Measurements from ENCODE around the gene SECTM1. TPM values are rescaled to one million over a fixed set of nuclear protein-coding genes. Genes with fewer than 3 reads are reported as not detected.

Gene SECTM1
- total and polyA plus RNA-seq, 9 of the 15 experiments (the other 6 are each of a cell fraction or from before 2014, with no cell fraction given): 0.11 to 0.46 (median 0.18) TPM; not detected in 6

- BruUV-seq (replicated peaks): no TSS peak
- H3K9ac ChIP-seq (ENCODE audit: insufficient read depth in 1 of 2, low read depth in 2 of 2, low read length in 2 of 2): peak overlapping the region in 1 of 2 experiments; percentile 84; a peak in 2 of 4 replicates
- ATAC-seq (no peak), DNase-seq (ENCODE audit: extremely low read depth in 1 of 4, low spot score in 3 of 4) (no peak), FAIRE-seq (peak; percentile 29)
- peak overlapping the region; percentile 56; the same call in 1 of the 2 replicates for H2AFZ ChIP-seq (ENCODE audit: low read depth, low read length)
- H3K4me3 ChIP-seq: no peak overlapping the region
- in situ Hi-C loops (cut with MboI): no loop called here
- H3K27me3 ChIP-seq (ENCODE audit: control insufficient read depth in 2 of 2, insufficient read depth in 2 of 2, low read length in 2 of 2): no peaks in the 10 kb centered on the region
- no peaks in the 10 kb centered on the region for H4K20me1 ChIP-seq (replicated peaks; ENCODE audit: control insufficient read depth, insufficient read depth, low read length)
- TF ChIP-seq RCOR1 (IDR thresholded peaks at IDR 0.05; ENCODE audit: borderline replicate concordance in 1 of 2, low read depth in 2 of 2, low read length in 2 of 2) (no peak), RFX7 (CRISPR knock-in tag; IDR thresholded peaks at IDR 0.05) (no peak), CBFB (CRISPR knock-in tag; IDR thresholded peaks at IDR 0.05) (0 out of 2 replicates have a peak, but pooled peaks have one; percentile 31), L3MBTL2 (IDR thresholded peaks at IDR 0.05) (peak; percentile 76), ATF1 (CRISPR knock-in tag; IDR thresholded peaks at IDR 0.05) (no peak), ATF1 (tag; IDR thresholded peaks at IDR 0.05) (peak; percentile 17; the same call in 1 of the 2 replicates), MTA3 (IDR thresholded peaks at IDR 0.05; ENCODE audit: borderline replicate concordance) (0 out of 2 replicates have a peak, but pooled peaks have one; percentile 26), ZNF592 (IDR thresholded peaks at IDR 0.05) (0 out of 2 replicates have a peak, but pooled peaks have one; percentile 47), NFE2 (IDR thresholded peaks at IDR 0.05; ENCODE audit: low read depth) (0 out of 2 replicates have a peak, but pooled peaks have one; percentile 1), BDP1 (IDR thresholded peaks at IDR 0.05; ENCODE audit: insufficient read depth, insufficient read length) (no peak), SRSF9 (IDR thresholded peaks at IDR 0.05; ENCODE audit: borderline replicate concordance, low read depth, low read length) (no peak), EGR1 (conservative IDR thresholded peaks at IDR 0.05) (peak; percentile 78), SIN3A (IDR thresholded peaks at IDR 0.05; ENCODE audit: borderline replicate concordance in 2 of 2, control insufficient read depth in 1 of 2, low read depth in 2 of 2, low read length in 2 of 2) (0 out of 4 replicates have a peak, but pooled peaks of 1 of the 2 experiments have one; percentile 10), GATAD2A (IDR thresholded peaks at IDR 0.05) (0 out of 2 replicates have a peak, but pooled peaks have one; percentile 7), ID3 (CRISPR knock-in tag; IDR thresholded peaks at IDR 0.05) (no peak), ID3 (tag; IDR thresholded peaks at IDR 0.05) (peak; percentile 36; the same call in 1 of the 2 replicates), HMGN3 (IDR thresholded peaks at IDR 0.05; ENCODE audit: borderline replicate concordance, extremely low read depth, insufficient read length, low read depth, low read length) (peak; percentile 21)
- H3K79me2 ChIP-seq (ENCODE audit: control insufficient read depth, insufficient read depth, low read length): no peaks in the 10 kb centered on the region
- H3K36me3 ChIP-seq (ENCODE audit: control insufficient read depth, insufficient read depth, low read length): no peaks in the 10 kb centered on the region
- WGBS (ENCODE audit: insufficient coverage, low coverage, missing lambda C conversion rate): 55% methylated on average over 22 of the region's 25 CpGs
- POLR2A ChIA-PET: interaction anchor here (0.9 kb wide), 1 partner anchor 33 kb away, joined by 4 read pairs; no protein-coding TSS in a partner anchor
- no peaks in the 10 kb centered on the region for H3K9me3 ChIP-seq (replicated peaks; ENCODE audit: control insufficient read depth, insufficient read depth, low read depth, low read length)
- peak overlapping the region; percentile 4; the same call in 1 of the 3 replicates for H3K27ac ChIP-seq (ENCODE audit: extremely low read depth, low read depth, low read length)
- H3K9me1 ChIP-seq (ENCODE audit: control insufficient read depth, insufficient read depth, low read length): no peaks in the 10 kb centered on the region
- CTCF ChIA-PET (ENCODE audit: low intra/inter-chr PET ratio): no interaction called here
- intact Hi-C loops (cut with micrococcal nuclease): no loop called here
- H3K4me2 ChIP-seq (ENCODE audit: insufficient read depth, low read length): no peak overlapping the region; the same call in 1 of the 2 replicates
- H3K4me1 ChIP-seq (replicated peaks in 1 of 2; ENCODE audit: control insufficient read depth in 2 of 2, insufficient read depth in 2 of 2, low read length in 2 of 2): peaks cover 51 to 97% of the 10 kb centered on the region in 2 experiments
These were observed 8.8 kb downstream of the SECTM1 start for GRCh38 chr17:82324566-82325285.
